DND-41 (cell line): ENCODE data around the gene PLXNC1.

Experiments
- EZH2 ChIP-seq: IDR thresholded peaks from 3 replicates; pipeline ENCODE4 v1.6.1; 2012; ENCODE audit warnings: borderline replicate concordance, low read depth, mild to moderate bottlenecking, moderate library complexity, low read length, inconsistent platforms; ENCODE audit not compliant: severe bottlenecking
- TF ChIP-seq, protein P1 (sequence below): IDR thresholded peaks from 2 replicates; pipeline ENCODE4 v1.5.1; 2012; ENCODE audit warnings: borderline replicate concordance, low read length, moderate library complexity, mild to moderate bottlenecking; ENCODE audit not compliant: poor library complexity, severe bottlenecking; ENCODE audit errors: extremely low read depth

DNA sequence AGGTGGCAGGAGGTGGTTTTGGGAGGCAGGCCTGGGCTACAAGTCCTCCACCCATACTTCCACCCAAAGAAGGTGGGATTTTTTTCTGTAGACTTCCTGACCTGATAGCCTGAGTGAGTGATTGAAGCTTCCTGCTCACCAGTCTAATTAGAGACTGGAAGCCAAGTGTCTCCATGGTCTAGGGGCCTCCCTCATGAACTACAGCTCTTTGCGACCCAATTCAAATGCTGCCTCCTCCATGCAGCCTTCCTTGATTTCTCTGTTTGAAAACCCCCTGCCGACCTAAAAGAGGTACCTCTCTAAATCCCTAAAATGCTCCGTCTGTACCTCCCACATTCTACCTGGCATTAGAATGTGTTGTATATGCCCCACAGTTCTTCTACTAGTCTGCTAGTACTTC, 124.9 kb downstream of the PLXNC1 start:
- TF ChIP-seq, protein P1, sequence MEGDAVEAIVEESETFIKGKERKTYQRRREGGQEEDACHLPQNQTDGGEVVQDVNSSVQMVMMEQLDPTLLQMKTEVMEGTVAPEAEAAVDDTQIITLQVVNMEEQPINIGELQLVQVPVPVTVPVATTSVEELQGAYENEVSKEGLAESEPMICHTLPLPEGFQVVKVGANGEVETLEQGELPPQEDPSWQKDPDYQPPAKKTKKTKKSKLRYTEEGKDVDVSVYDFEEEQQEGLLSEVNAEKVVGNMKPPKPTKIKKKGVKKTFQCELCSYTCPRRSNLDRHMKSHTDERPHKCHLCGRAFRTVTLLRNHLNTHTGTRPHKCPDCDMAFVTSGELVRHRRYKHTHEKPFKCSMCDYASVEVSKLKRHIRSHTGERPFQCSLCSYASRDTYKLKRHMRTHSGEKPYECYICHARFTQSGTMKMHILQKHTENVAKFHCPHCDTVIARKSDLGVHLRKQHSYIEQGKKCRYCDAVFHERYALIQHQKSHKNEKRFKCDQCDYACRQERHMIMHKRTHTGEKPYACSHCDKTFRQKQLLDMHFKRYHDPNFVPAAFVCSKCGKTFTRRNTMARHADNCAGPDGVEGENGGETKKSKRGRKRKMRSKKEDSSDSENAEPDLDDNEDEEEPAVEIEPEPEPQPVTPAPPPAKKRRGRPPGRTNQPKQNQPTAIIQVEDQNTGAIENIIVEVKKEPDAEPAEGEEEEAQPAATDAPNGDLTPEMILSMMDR = no peak
- TF ChIP-seq EZH2 = no peak
